Activated CD8-positive, alpha-beta T cell treated with anti-CD3 and anti-CD28 coated beads, Interleukin-2, amount 10 ng/mL, durations not matched to agents 7 days and 5 days (primary cell): ENCODE results near the gene GRIA1. TPM values are rescaled to one million over a fixed set of nuclear protein-coding genes. Genes with fewer than 3 reads are reported as not detected.

Experiments used
- ATAC-seq: fragments of 150-1000 bp; cut with Tn5 transposase; one replicate; pipeline ENCODE4 v1.10.0; 2021; ENCODE audit warnings: moderate library complexity
- CTCF ChIA-PET: fragments of 350-600 bp; sonication (Branson Sonifier 250); formaldehyde crosslinking; loops from one replicate; lab custom pipeline; 2021; ENCODE audit warnings: antibody characterized with exemption; lab: Charles Lee
- POLR2A ChIA-PET: fragments of 350-600 bp; sonication (Branson Sonifier 250); formaldehyde crosslinking; loops from one replicate; lab custom pipeline; 2021; ENCODE audit warnings: antibody characterized with exemption; lab: Charles Lee
- DNase-seq: peaks from one replicate; pipeline ENCODE4 v3.0.0-alpha.2; 2020
- H3K27ac Mint-ChIP-seq: one replicate; pipeline ENCODE4 v1.8.0; 2021; ENCODE audit warnings: mild to moderate bottlenecking, mixed read lengths
- H3K27me3 Mint-ChIP-seq: one replicate; pipeline ENCODE4 v1.8.0; 2021; ENCODE audit warnings: low read depth, mixed read lengths
- H3K36me3 Mint-ChIP-seq: one replicate; pipeline ENCODE4 v1.8.0; 2021; ENCODE audit warnings: low read depth, mixed read lengths
- H3K4me1 Mint-ChIP-seq: one replicate; pipeline ENCODE4 v1.8.0; 2021; ENCODE audit warnings: low read depth, mixed read lengths
- H3K4me3 Mint-ChIP-seq: one replicate; pipeline ENCODE4 v1.8.0; 2021; ENCODE audit warnings: mild to moderate bottlenecking, mixed read lengths
- H3K9me3 Mint-ChIP-seq: one replicate; pipeline ENCODE4 v1.8.0; 2022; ENCODE audit warnings: mixed read lengths; ENCODE audit not compliant: insufficient read depth
- total RNA-seq, 2 experiments: library from RNA; stranded (reverse); gene quantifications; one replicate each; pipeline ENCODE4 v1.2.3, GENCODE V29; 2021

The GRIA1 gene
- total RNA-seq, 2 experiments from 2014 or later: not detected

- Mint-ChIP-seq H3K36me3 (no peaks in the 10 kb centered on the region), H3K27me3 (no peaks in the 10 kb centered on the region), H3K4me3 (no peak overlapping the region), H3K4me1 (no peaks in the 10 kb centered on the region), H3K27ac (no peak overlapping the region), H3K9me3 (no peaks in the 10 kb centered on the region)
- CTCF ChIA-PET: no interaction called here
- DNase-seq (no peak), ATAC-seq (no peak)
- POLR2A ChIA-PET: no interaction called here
Observed at GRCh38 chr5:153678617-153679329, 188.3 kb downstream of the GRIA1 start.

- DNase-seq (no peak), ATAC-seq (no peak)
- H3K36me3 Mint-ChIP-seq: no peaks in the 10 kb centered on the region
- ChIA-PET POLR2A (no interaction called here), CTCF (no interaction called here)
- H3K9me3 Mint-ChIP-seq: no peaks in the 10 kb centered on the region
- H3K4me1 Mint-ChIP-seq: no peaks in the 10 kb centered on the region
- no peak overlapping the region for H3K27ac Mint-ChIP-seq
- H3K4me3 Mint-ChIP-seq: no peak overlapping the region
- no peaks in the 10 kb centered on the region for H3K27me3 Mint-ChIP-seq
Observed at GRCh38 chr5:153690236-153690635, 199.8 kb downstream of the GRIA1 start.

- no peak overlapping the region for H3K27ac Mint-ChIP-seq
- no peaks in the 10 kb centered on the region for H3K36me3 Mint-ChIP-seq
- no peaks in the 10 kb centered on the region for H3K9me3 Mint-ChIP-seq
- CTCF ChIA-PET: no interaction called here
- no peaks in the 10 kb centered on the region for H3K27me3 Mint-ChIP-seq
- H3K4me3 Mint-ChIP-seq: no peak overlapping the region
- no peaks in the 10 kb centered on the region for H3K4me1 Mint-ChIP-seq
- DNase-seq (no peak), ATAC-seq (no peak)
- POLR2A ChIA-PET: no interaction called here
Observed at GRCh38 chr5:153696256-153696655, 205.8 kb downstream of the GRIA1 start.

GRCh38 chr5:153699035-153699434 lies 208.6 kb downstream of the GRIA1 start:
- ATAC-seq (no peak), DNase-seq (no peak)
- ChIA-PET CTCF (no interaction called here), POLR2A (no interaction called here)
- Mint-ChIP-seq H3K27ac (no peak overlapping the region), H3K27me3 (no peaks in the 10 kb centered on the region), H3K4me3 (no peak overlapping the region), H3K4me1 (no peaks in the 10 kb centered on the region), H3K9me3 (no peaks in the 10 kb centered on the region), H3K36me3 (no peaks in the 10 kb centered on the region)

GRCh38 chr5:153700940-153701339 lies 210.5 kb downstream of the GRIA1 start:
- no peaks in the 10 kb centered on the region for H3K27me3 Mint-ChIP-seq
- DNase-seq (no peak), ATAC-seq (no peak)
- CTCF ChIA-PET: no interaction called here
- no peaks in the 10 kb centered on the region for H3K9me3 Mint-ChIP-seq
- H3K36me3 Mint-ChIP-seq: no peaks in the 10 kb centered on the region
- no peak overlapping the region for H3K4me3 Mint-ChIP-seq
- H3K4me1 Mint-ChIP-seq: no peaks in the 10 kb centered on the region
- no peak overlapping the region for H3K27ac Mint-ChIP-seq
- POLR2A ChIA-PET: no interaction called here

GRCh38 chr5:153702265-153702664 lies 211.8 kb downstream of the GRIA1 start:
- ATAC-seq (no peak), DNase-seq (no peak)
- H3K27ac Mint-ChIP-seq: no peak overlapping the region
- CTCF ChIA-PET: no interaction called here
- POLR2A ChIA-PET: no interaction called here
- no peaks in the 10 kb centered on the region for H3K9me3 Mint-ChIP-seq
- no peaks in the 10 kb centered on the region for H3K36me3 Mint-ChIP-seq
- no peak overlapping the region for H3K4me3 Mint-ChIP-seq
- no peaks in the 10 kb centered on the region for H3K27me3 Mint-ChIP-seq
- H3K4me1 Mint-ChIP-seq: no peaks in the 10 kb centered on the region

GRCh38 chr5:153704110-153704509 lies 213.6 kb downstream of the GRIA1 start:
- ChIA-PET CTCF (no interaction called here), POLR2A (no interaction called here)
- Mint-ChIP-seq H3K27ac (no peak overlapping the region), H3K4me1 (no peaks in the 10 kb centered on the region), H3K4me3 (no peak overlapping the region), H3K27me3 (no peaks in the 10 kb centered on the region), H3K36me3 (no peaks in the 10 kb centered on the region), H3K9me3 (no peaks in the 10 kb centered on the region)
- ATAC-seq (no peak), DNase-seq (no peak)

GRCh38 chr5:153707626-153708025 lies 217.2 kb downstream of the GRIA1 start:
- ChIA-PET CTCF (no interaction called here), POLR2A (no interaction called here)
- DNase-seq (no peak), ATAC-seq (no peak)
- no peaks in the 10 kb centered on the region for H3K9me3 Mint-ChIP-seq
- no peaks in the 10 kb centered on the region for H3K4me1 Mint-ChIP-seq
- no peak overlapping the region for H3K27ac Mint-ChIP-seq
- H3K36me3 Mint-ChIP-seq: no peaks in the 10 kb centered on the region
- no peak overlapping the region for H3K4me3 Mint-ChIP-seq
- no peaks in the 10 kb centered on the region for H3K27me3 Mint-ChIP-seq

- no peak for DNase-seq
- no peak for ATAC-seq
- Mint-ChIP-seq H3K36me3 (no peaks in the 10 kb centered on the region), H3K9me3 (no peaks in the 10 kb centered on the region), H3K27me3 (no peaks in the 10 kb centered on the region), H3K4me3 (no peak overlapping the region), H3K27ac (no peak overlapping the region), H3K4me1 (no peaks in the 10 kb centered on the region)
- ChIA-PET CTCF (no interaction called here), POLR2A (no interaction called here)
Observed at GRCh38 chr5:153711755-153712154, 221.3 kb downstream of the GRIA1 start.

- no peaks in the 10 kb centered on the region for H3K9me3 Mint-ChIP-seq
- H3K4me3 Mint-ChIP-seq: no peak overlapping the region
- ChIA-PET CTCF (no interaction called here), POLR2A (no interaction called here)
- H3K27me3 Mint-ChIP-seq: no peaks in the 10 kb centered on the region
- H3K4me1 Mint-ChIP-seq: no peaks in the 10 kb centered on the region
- DNase-seq: no peak
- H3K36me3 Mint-ChIP-seq: no peaks in the 10 kb centered on the region
- no peak overlapping the region for H3K27ac Mint-ChIP-seq
- ATAC-seq: no peak
Observed at GRCh38 chr5:153712946-153713345, 222.5 kb downstream of the GRIA1 start.

GRCh38 chr5:153713943-153714342 lies 223.5 kb downstream of the GRIA1 start:
- Mint-ChIP-seq H3K27ac (no peak overlapping the region), H3K4me1 (no peaks in the 10 kb centered on the region), H3K9me3 (no peaks in the 10 kb centered on the region), H3K4me3 (no peak overlapping the region), H3K36me3 (no peaks in the 10 kb centered on the region), H3K27me3 (no peaks in the 10 kb centered on the region)
- ChIA-PET CTCF (no interaction called here), POLR2A (no interaction called here)
- DNase-seq (no peak), ATAC-seq (no peak)

- Mint-ChIP-seq H3K4me1 (no peaks in the 10 kb centered on the region), H3K9me3 (no peaks in the 10 kb centered on the region), H3K27me3 (no peaks in the 10 kb centered on the region), H3K27ac (no peak overlapping the region), H3K36me3 (no peaks in the 10 kb centered on the region), H3K4me3 (no peak overlapping the region)
- ChIA-PET POLR2A (no interaction called here), CTCF (no interaction called here)
- DNase-seq (no peak), ATAC-seq (no peak)
Observed at GRCh38 chr5:153714798-153715197, 224.3 kb downstream of the GRIA1 start.

- POLR2A ChIA-PET: no interaction called here
- Mint-ChIP-seq H3K27me3 (no peaks in the 10 kb centered on the region), H3K9me3 (no peaks in the 10 kb centered on the region), H3K4me1 (no peaks in the 10 kb centered on the region), H3K4me3 (no peak overlapping the region), H3K36me3 (no peaks in the 10 kb centered on the region), H3K27ac (no peak overlapping the region)
- DNase-seq (no peak), ATAC-seq (no peak)
- CTCF ChIA-PET: no interaction called here
Observed at GRCh38 chr5:153717287-153717686, 226.8 kb downstream of the GRIA1 start.
